Ovary (tissue), 3 donors: ENCODE measurements around the gene P3H4.

Experiments
- EP300 ChIP-seq: sonication (generic); formaldehyde crosslinking; IDR thresholded peaks from one replicate; pipeline ENCODE4 v1.6.1; 2017; ENCODE audit warnings: antibody characterized with exemption
- POLR2A ChIP-seq: fragments of 450-650 bp; IDR thresholded peaks from one replicate; pipeline ENCODE4 v1.6.1; 2017; ENCODE audit warnings: antibody characterized with exemption, mild to moderate bottlenecking, moderate library complexity
- TF ChIP-seq, protein P1 (sequence below), 3 donors: fragments of 450-650 bp in 2 of 3; fragments of 200-600 bp in 1 of 3; IDR thresholded peaks; one replicate each; pipeline versions ENCODE4 v1.5.1 to v1.8.0; 2016 to 2022; ENCODE audit warnings: antibody characterized with exemption in 3 of 3, mild to moderate bottlenecking in 1 of 3
- donor health status: DM: no; HTN: no; CAD: no.

DNA sequence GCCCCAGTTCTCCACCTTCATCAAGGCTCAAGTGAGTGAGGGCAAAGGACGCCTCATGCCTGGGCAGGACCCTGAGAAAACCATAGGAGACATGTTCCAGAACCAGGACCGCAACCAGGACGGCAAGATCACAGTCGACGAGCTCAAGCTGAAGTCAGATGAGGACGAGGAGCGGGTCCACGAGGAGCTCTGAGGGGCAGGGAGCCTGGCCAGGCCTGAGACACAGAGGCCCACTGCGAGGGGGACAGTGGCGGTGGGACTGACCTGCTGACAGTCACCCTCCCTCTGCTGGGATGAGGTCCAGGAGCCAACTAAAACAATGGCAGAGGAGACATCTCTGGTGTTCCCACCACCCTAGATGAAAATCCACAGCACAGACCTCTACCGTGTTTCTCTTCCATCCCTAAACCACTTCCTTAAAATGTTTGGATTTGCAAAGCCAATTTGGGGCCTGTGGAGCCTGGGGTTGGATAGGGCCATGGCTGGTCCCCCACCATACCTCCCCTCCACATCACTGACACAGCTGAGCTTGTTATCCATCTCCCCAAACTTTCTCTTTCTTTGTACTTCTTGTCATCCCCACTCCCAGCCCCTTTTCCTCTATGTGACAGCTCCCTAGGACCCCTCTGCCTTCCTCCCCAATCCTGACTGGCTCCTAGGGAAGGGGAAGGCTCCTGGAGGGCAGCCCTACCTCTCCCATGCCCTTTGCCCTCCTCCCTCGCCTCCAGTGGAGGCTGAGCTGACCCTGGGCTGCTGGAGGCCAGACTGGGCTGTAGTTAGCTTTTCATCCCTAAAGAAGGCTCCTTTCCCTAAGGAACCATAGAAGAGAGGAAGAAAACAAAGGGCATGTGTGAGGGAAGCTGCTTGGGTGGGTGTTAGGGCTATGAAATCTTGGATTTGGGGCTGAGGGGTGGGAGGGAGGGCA, 10.7 kb upstream of the P3H4 start:
- TF ChIP-seq, protein P1, sequence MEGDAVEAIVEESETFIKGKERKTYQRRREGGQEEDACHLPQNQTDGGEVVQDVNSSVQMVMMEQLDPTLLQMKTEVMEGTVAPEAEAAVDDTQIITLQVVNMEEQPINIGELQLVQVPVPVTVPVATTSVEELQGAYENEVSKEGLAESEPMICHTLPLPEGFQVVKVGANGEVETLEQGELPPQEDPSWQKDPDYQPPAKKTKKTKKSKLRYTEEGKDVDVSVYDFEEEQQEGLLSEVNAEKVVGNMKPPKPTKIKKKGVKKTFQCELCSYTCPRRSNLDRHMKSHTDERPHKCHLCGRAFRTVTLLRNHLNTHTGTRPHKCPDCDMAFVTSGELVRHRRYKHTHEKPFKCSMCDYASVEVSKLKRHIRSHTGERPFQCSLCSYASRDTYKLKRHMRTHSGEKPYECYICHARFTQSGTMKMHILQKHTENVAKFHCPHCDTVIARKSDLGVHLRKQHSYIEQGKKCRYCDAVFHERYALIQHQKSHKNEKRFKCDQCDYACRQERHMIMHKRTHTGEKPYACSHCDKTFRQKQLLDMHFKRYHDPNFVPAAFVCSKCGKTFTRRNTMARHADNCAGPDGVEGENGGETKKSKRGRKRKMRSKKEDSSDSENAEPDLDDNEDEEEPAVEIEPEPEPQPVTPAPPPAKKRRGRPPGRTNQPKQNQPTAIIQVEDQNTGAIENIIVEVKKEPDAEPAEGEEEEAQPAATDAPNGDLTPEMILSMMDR (IDR thresholded peaks at IDR 0.05), result no peak
- TF ChIP-seq EP300, result no peak
- no peak for TF ChIP-seq POLR2A
